Panc1 (cell line): ENCODE results near the gene UBE2J2. TPM values are rescaled to one million over a fixed set of nuclear protein-coding genes. Genes with fewer than 3 reads are reported as not detected.

Source experiments
- ATAC-seq: fragments of 200-7000 bp; cut with Tn5 transposase; 2 replicates; pipeline ENCODE4 v1.9.1; 2020; ENCODE audit warnings: mild to moderate bottlenecking, moderate library complexity
- BruUV-seq: library from RNA; stranded (reverse); fragments of 400-500 nt; replicated peaks from 2 replicates; lab custom pipeline; 2021; lab: Mats Ljungman, UMichigan
- CTCF ChIA-PET: fragments of 300-600 bp; sonication (Branson Sonifier 250); formaldehyde crosslinking; loops from one replicate; lab custom pipeline; 2022; ENCODE audit warnings: antibody characterized with exemption; lab: Charles Lee
- POLR2A ChIA-PET: fragments of 300-600 bp; sonication (Branson Sonifier 250); formaldehyde crosslinking; loops from one replicate; lab custom pipeline; 2022; ENCODE audit warnings: antibody characterized with exemption; lab: Charles Lee
- DNase-seq: peaks from one replicate; pipeline ENCODE4 v3.0.0-alpha.2; 2010; ENCODE audit warnings: low read depth, low spot score
- H3K27ac ChIP-seq: 2 replicates; pipeline ENCODE4 v1.5.1; 2011; ENCODE audit warnings: mild to moderate bottlenecking, low read length, inconsistent platforms
- H3K27me3 ChIP-seq: fragments of 200-500 bp; sonication (Bioruptor generic); 2 replicates; pipeline ENCODE4 v1.6.0; 2014; ENCODE audit warnings: low read length, inconsistent platforms; ENCODE audit not compliant: control insufficient read depth, insufficient read depth
- H3K36me3 ChIP-seq: fragments of 200-500 bp; sonication (Bioruptor generic); 2 replicates; pipeline ENCODE4 v1.5.1; 2014; ENCODE audit warnings: inconsistent platforms, mild to moderate bottlenecking, low read length, moderate library complexity; ENCODE audit not compliant: control insufficient read depth, insufficient read depth
- H3K4me1 ChIP-seq: 2 replicates; pipeline ENCODE4 v1.5.1; 2011; ENCODE audit warnings: inconsistent platforms, mild to moderate bottlenecking, low read length, moderate library complexity; ENCODE audit not compliant: control insufficient read depth, insufficient read depth
- H3K4me3 ChIP-seq, 2 experiments: 2 replicates each; pipeline ENCODE4 v1.5.1; 2011 to 2012; ENCODE audit warnings: low read depth in 2 of 2, low read length in 2 of 2, mild to moderate bottlenecking in 2 of 2, inconsistent platforms in 1 of 2, moderate library complexity in 1 of 2
- H3K9me3 ChIP-seq: fragments of 200-500 bp; sonication (Bioruptor generic); 2 replicates; pipeline ENCODE4 v1.5.1; 2014; ENCODE audit warnings: low read depth, mild to moderate bottlenecking, inconsistent platforms, low read length, moderate library complexity; ENCODE audit not compliant: control insufficient read depth, insufficient read depth
- CTCF ChIP-seq: fragments of 450-650 bp; IDR thresholded peaks from 2 replicates; pipeline ENCODE4 v1.5.1; 2017; ENCODE audit warnings: mild to moderate bottlenecking
- POLR2AphosphoS5 ChIP-seq: IDR thresholded peaks from 2 replicates; pipeline ENCODE4 v1.6.1; 2012; ENCODE audit warnings: mild to moderate bottlenecking, low read depth, low read length, moderate library complexity
- REST ChIP-seq, 2 experiments: IDR thresholded peaks; 2 replicates each; pipeline ENCODE4 v1.6.1; 2011 to 2012; ENCODE audit warnings: low read depth in 2 of 2, control low read depth in 1 of 2, low read length in 1 of 2, mild to moderate bottlenecking in 1 of 2, moderate library complexity in 1 of 2; ENCODE audit not compliant: insufficient read depth in 1 of 2
- SIN3A ChIP-seq: IDR thresholded peaks from 2 replicates; pipeline ENCODE4 v1.6.1; 2012; ENCODE audit warnings: low read depth, mild to moderate bottlenecking, low read length, moderate library complexity, borderline replicate concordance; ENCODE audit not compliant: insufficient read depth
- TCF7L2 ChIP-seq: IDR thresholded peaks from 2 replicates; pipeline ENCODE4 v1.6.1; 2011; ENCODE audit warnings: mild to moderate bottlenecking, low read depth, low read length, inconsistent platforms
- in situ Hi-C: cut with HindIII; loops from 2 replicates; pipeline ENCODE4 v1.10.0; 2016; ENCODE audit warnings: low sequenced_read_pairs, low pct_unique_long_range_greater_than_20kb
- intact Hi-C: fragments of 100-400 bp; cut with micrococcal nuclease; formaldehyde crosslinking; loops from one replicate; pipeline ENCODE4 v1.10.0; 2022; ENCODE audit not compliant: unreplicated experiment
- total RNA-seq: library from RNA; stranded (reverse); gene quantifications from one replicate; pipeline ENCODE4 v1.2.1, GENCODE V29; 2021; ENCODE audit not compliant: unreplicated experiment

Gene UBE2J2
- total RNA-seq, 1 experiment from 2014 or later: 101 TPM

- no peak for ATAC-seq
- no peak overlapping the region for H3K4me3 ChIP-seq
- POLR2A ChIA-PET: interaction anchor here (0.5 kb wide), 1 partner anchor 154 kb away, joined by 3 read pairs; no protein-coding TSS in a partner anchor
- no TSS peak for BruUV-seq
- no peaks in the 10 kb centered on the region for H3K27me3 ChIP-seq
- CTCF ChIA-PET: interaction anchor here (0.7 kb wide), 1 partner anchor 37 kb away, joined by 12 read pairs; no protein-coding TSS in a partner anchor
- intact Hi-C loops (no loop called here), in situ Hi-C loops (no loop called here)
- no peaks in the 10 kb centered on the region for H3K4me1 ChIP-seq
- no peaks in the 10 kb centered on the region for H3K9me3 ChIP-seq
- H3K36me3 ChIP-seq: no peaks in the 10 kb centered on the region
- no peak for DNase-seq
- no peak overlapping the region for H3K27ac ChIP-seq
- TF ChIP-seq REST (IDR thresholded peaks at IDR 0.05; ENCODE audit: insufficient read depth in 1 of 2, low read depth in 2 of 2, low read length in 1 of 2) (no peak), SIN3A (no peak), TCF7L2 (no peak), CTCF (no peak), POLR2AphosphoS5 (no peak)
These were observed 16.4 kb downstream of the UBE2J2 start for GRCh38 chr1:1256956-1257871.

- CTCF ChIA-PET: no interaction called here
- 0 out of 2 replicates have a peak, but pooled peaks cover 2% of the 10 kb centered on the region for H3K4me1 ChIP-seq
- no peaks in the 10 kb centered on the region for H3K36me3 ChIP-seq
- in situ Hi-C loops: no loop called here
- no peaks in the 10 kb centered on the region for H3K9me3 ChIP-seq
- intact Hi-C loops: no loop called here
- no peak for ATAC-seq
- no peaks in the 10 kb centered on the region for H3K27me3 ChIP-seq
- H3K27ac ChIP-seq: no peak overlapping the region
- DNase-seq: no peak
- no peak for TF ChIP-seq POLR2AphosphoS5
- no peak for TF ChIP-seq CTCF
- no peak for TF ChIP-seq TCF7L2
- no peak for TF ChIP-seq REST (IDR thresholded peaks at IDR 0.05; ENCODE audit: insufficient read depth in 1 of 2, low read depth in 2 of 2, low read length in 1 of 2)
- TF ChIP-seq SIN3A: no peak
- no TSS peak for BruUV-seq
- H3K4me3 ChIP-seq: no peak overlapping the region
- POLR2A ChIA-PET: no interaction called here
These were observed 18.0 kb downstream of the UBE2J2 start for GRCh38 chr1:1255611-1256010.
